Neutrophil (primary cell): Measurements from ENCODE around the gene MPP2.

ENCODE experiments used
- H3K27ac ChIP-seq: fragments of 200-600 bp; sonication (generic); 2 replicates; pipeline ENCODE4 v1.5.1; 2016; ENCODE audit warnings: mild to moderate bottlenecking, moderate library complexity
- H3K27me3 ChIP-seq: fragments of 200-600 bp; sonication (generic); 2 replicates; pipeline ENCODE4 v1.6.0; 2016; ENCODE audit warnings: mild to moderate bottlenecking
- H3K36me3 ChIP-seq: fragments of 200-600 bp; sonication (generic); 2 replicates; pipeline ENCODE4 v1.5.1; 2017
- H3K4me1 ChIP-seq, 2 experiments: fragments of 200-600 bp in 1 of 2; sonication (generic) in 1 of 2; 1 replicate in 1 of 2; 2 replicates in 1 of 2; pipeline versions ENCODE4 v1.5.1 to v1.6.1; 2013 to 2016; ENCODE audit warnings: low read depth in 1 of 2, low read length in 1 of 2, mild to moderate bottlenecking in 1 of 2, moderate library complexity in 1 of 2; ENCODE audit not compliant: control insufficient read depth in 1 of 2, insufficient read depth in 1 of 2
- H3K4me3 ChIP-seq, 2 experiments: fragments of 200-600 bp in 1 of 2; sonication (generic) in 1 of 2; 1 replicate in 1 of 2; 2 replicates in 1 of 2; pipeline ENCODE4 v1.5.1; 2013 to 2016; ENCODE audit warnings: low read depth in 1 of 2, low read length in 1 of 2, mild to moderate bottlenecking in 1 of 2, moderate library complexity in 1 of 2
- H3K9me3 ChIP-seq: fragments of 200-600 bp; sonication (generic); 2 replicates; pipeline ENCODE4 v1.5.1; 2016
- CTCF ChIP-seq: fragments of 200-600 bp; sonication (generic); IDR thresholded peaks from 2 replicates; pipeline ENCODE4 v1.5.1; 2016; ENCODE audit warnings: antibody characterized with exemption

The MPP2 gene

GRCh38 chr17:43829738-43830137 is 77.6 kb downstream of the MPP2 start:
- H3K9me3 ChIP-seq: no peaks in the 10 kb centered on the region
- H3K27ac ChIP-seq: no peak overlapping the region
- H3K4me1 ChIP-seq: peaks cover 4 to 12% of the 10 kb centered on the region in 2 experiments
- peaks cover 60% of the 10 kb centered on the region for H3K27me3 ChIP-seq
- no peak overlapping the region for H3K4me3 ChIP-seq
- no peaks in the 10 kb centered on the region for H3K36me3 ChIP-seq
- no peak for TF ChIP-seq CTCF

DNA sequence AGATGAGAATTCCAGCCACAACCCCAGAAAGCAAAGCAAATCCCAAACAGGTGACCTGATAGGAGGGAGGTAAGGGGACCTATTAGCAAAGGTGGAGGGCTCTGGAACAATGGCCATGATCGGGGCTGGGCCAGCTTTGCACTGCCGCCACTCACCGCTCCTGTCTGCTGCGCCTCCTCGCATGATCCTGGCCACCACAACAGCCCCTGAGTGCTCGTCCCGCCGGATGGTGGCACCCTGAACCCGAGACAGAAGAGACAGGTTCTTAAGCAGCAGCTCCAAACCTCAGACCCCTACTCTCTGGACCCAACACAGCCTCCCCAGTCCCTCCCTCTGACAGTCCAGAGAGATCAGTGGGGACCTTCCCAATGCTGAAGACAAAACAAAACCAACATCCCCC is 79.7 kb downstream of the MPP2 start:
- Histone ChIP-seq H3K9me3 (no peaks in the 10 kb centered on the region), H3K27me3 (peaks cover 38% of the 10 kb centered on the region), H3K4me3 (no peak overlapping the region), H3K36me3 (no peaks in the 10 kb centered on the region), H3K4me1 (peaks cover 0 to 3% of the 10 kb centered on the region in 2 experiments), H3K27ac (no peak overlapping the region)
- TF ChIP-seq CTCF: no peak

GRCh38 chr17:43826206-43826605 is 81.1 kb downstream of the MPP2 start:
- TF ChIP-seq CTCF: no peak
- H3K4me1 ChIP-seq: no peaks in the 10 kb centered on the region
- no peaks in the 10 kb centered on the region for H3K36me3 ChIP-seq
- no peak overlapping the region for H3K27ac ChIP-seq
- H3K9me3 ChIP-seq: no peaks in the 10 kb centered on the region
- peaks cover 24% of the 10 kb centered on the region for H3K27me3 ChIP-seq
- no peak overlapping the region for H3K4me3 ChIP-seq

GRCh38 chr17:43825567-43825966 is 81.8 kb downstream of the MPP2 start:
- TF ChIP-seq CTCF: no peak
- H3K9me3 ChIP-seq: no peaks in the 10 kb centered on the region
- H3K27ac ChIP-seq: no peak overlapping the region
- H3K4me1 ChIP-seq: no peaks in the 10 kb centered on the region
- peaks cover 18% of the 10 kb centered on the region for H3K27me3 ChIP-seq
- H3K4me3 ChIP-seq: no peak overlapping the region
- H3K36me3 ChIP-seq: no peaks in the 10 kb centered on the region
